Tibial nerve (tissue), 4 donors: ENCODE measurements around the gene GNB2. TPM values are rescaled to one million over a fixed set of nuclear protein-coding genes. Genes with fewer than 3 reads are reported as not detected.
A peak's percentile ranks its signal among the peaks of the same experiment; 100 is the strongest.

ENCODE experiments used
- DNase-seq, 2 donors: peaks; one replicate each; pipeline ENCODE4 v3.0.0-alpha.2; 2019; ENCODE audit warnings: low spot score in 2 of 2
- H3K27ac ChIP-seq, 4 donors: fragments of 200-600 bp; sonication (generic) in 3 of 4; one replicate each; pipeline ENCODE4 v1.5.1; 2017 to 2019; ENCODE audit warnings: mild to moderate bottlenecking in 1 of 4
- H3K27me3 ChIP-seq, 2 donors: fragments of 200-600 bp; sonication (generic) in 1 of 2; one replicate each; pipeline versions ENCODE4 v1.5.1 to v1.6.0; 2017 to 2019
- H3K36me3 ChIP-seq, 3 donors: fragments of 200-600 bp; sonication (generic); one replicate each; pipeline ENCODE4 v1.5.1; 2018 to 2019
- H3K4me1 ChIP-seq, 4 donors: fragments of 200-600 bp; sonication (generic) in 3 of 4; one replicate each; pipeline ENCODE4 v1.5.1; 2017 to 2019
- H3K4me3 ChIP-seq, 4 donors: fragments of 200-600 bp; sonication (generic) in 3 of 4; one replicate each; pipeline ENCODE4 v1.5.1; 2017 to 2019; ENCODE audit warnings: mild to moderate bottlenecking in 1 of 4, moderate library complexity in 1 of 4
- H3K9me3 ChIP-seq, 4 donors: fragments of 200-600 bp; sonication (generic) in 3 of 4; one replicate each; pipeline ENCODE4 v1.5.1; 2017 to 2019
- CTCF ChIP-seq, 5 experiments: fragments of 200-600 bp in 3 of 5; fragments of 450-650 bp in 2 of 5; sonication (generic) in 3 of 5; IDR thresholded peaks; one replicate each; pipeline ENCODE4 v1.5.1; 2016 to 2019; ENCODE audit warnings: antibody characterized with exemption in 5 of 5, mild to moderate bottlenecking in 3 of 5, moderate library complexity in 2 of 5
- EP300 ChIP-seq, 2 donors: sonication (generic); formaldehyde crosslinking; IDR thresholded peaks; one replicate each; pipeline ENCODE4 v1.6.1; 2017; ENCODE audit warnings: antibody characterized with exemption in 2 of 2, mild to moderate bottlenecking in 1 of 2
- POLR2A ChIP-seq, 2 donors: fragments of 450-650 bp; IDR thresholded peaks; one replicate each; pipeline ENCODE4 v1.6.1; 2017; ENCODE audit warnings: antibody characterized with exemption in 2 of 2, mild to moderate bottlenecking in 2 of 2, moderate library complexity in 2 of 2
- WGBS, 2 donors: methylation state at CpG; one replicate each; pipeline ENCODE4 v1.1.5; 2018; 5-methylcytosine and 5-hydroxymethylcytosine counted together
- total RNA-seq, 4 donors: library from RNA; depleted of rRNA; stranded (reverse); fragments of >200 nt; gene quantifications; one replicate each; pipeline ENCODE4 v1.1.0, GENCODE V29; 2016

The GNB2 gene
- total RNA-seq, 4 donors from 2014 or later = 185 to 290 (median 248) TPM

GRCh38 chr7:100705753-100706671 is 32.5 kb downstream of the GNB2 start, which contains the start of gene POP7:
Gene POP7, plus strand, starts transcription at chr7:100706121. Its CDS starts 710 bp downstream, at chr7:100706831.
- Histone ChIP-seq H3K9me3 (no peaks in the 10 kb centered on the region), H3K36me3 (peaks cover 0 to 17% (median 0%) of the 10 kb centered on the region in 3 donors), H3K4me1 (peaks cover 0 to 21% (median 10%) of the 10 kb centered on the region in 4 donors), H3K27ac (peak within 1 kb of the TSS; percentile 81 to 99 (median 96)), H3K27me3 (no peaks in the 10 kb centered on the region), H3K4me3 (peak within 1 kb of the TSS; percentile 66 to 88 (median 72))
- TF ChIP-seq EP300 (IDR thresholded peaks at IDR 0.05) (peak; percentile 94 to 98), CTCF (IDR thresholded peaks at IDR 0.05) (no peak), POLR2A (IDR thresholded peaks at IDR 0.05) (peak; percentile 22 to 79)
- DNase-seq = peak; percentile 99
- 1% methylated on average over 39 to 84 of the region's 86 CpGs for WGBS, 2 donors

GRCh38 chr7:100706672-100707311 is 33.3 kb downstream of the GNB2 start:
- peaks cover 0 to 21% (median 10%) of the 10 kb centered on the region in 4 donors for H3K4me1 ChIP-seq
- no peak for TF ChIP-seq CTCF (IDR thresholded peaks at IDR 0.05)
- TF ChIP-seq EP300 (IDR thresholded peaks at IDR 0.05) = no peak
- TF ChIP-seq POLR2A (IDR thresholded peaks at IDR 0.05) = no peak
- DNase-seq = no peak
- H3K4me3 ChIP-seq = peak overlapping the region; percentile 66 to 88 (median 72)
- 17 to 19% methylated on average over 28 to 31 of the region's 34 CpGs for WGBS, 2 donors
- no peaks in the 10 kb centered on the region for H3K9me3 ChIP-seq
- peaks cover 0 to 17% (median 0%) of the 10 kb centered on the region in 3 donors for H3K36me3 ChIP-seq
- H3K27ac ChIP-seq = peak overlapping the region; percentile 81 to 99 (median 96)
- no peaks in the 10 kb centered on the region for H3K27me3 ChIP-seq

- TF ChIP-seq CTCF (IDR thresholded peaks at IDR 0.05) (no peak), EP300 (IDR thresholded peaks at IDR 0.05) (no peak), POLR2A (IDR thresholded peaks at IDR 0.05) (no peak)
- no peak for DNase-seq
- H3K4me1 ChIP-seq = peaks cover 0 to 21% (median 10%) of the 10 kb centered on the region in 4 donors
- peaks cover 0 to 17% (median 0%) of the 10 kb centered on the region in 3 donors for H3K36me3 ChIP-seq
- H3K27me3 ChIP-seq = no peaks in the 10 kb centered on the region
- H3K4me3 ChIP-seq = no peak overlapping the region
- H3K9me3 ChIP-seq = no peaks in the 10 kb centered on the region
- no peak overlapping the region for H3K27ac ChIP-seq
- 80 to 85% methylated on average over 6 of the region's 6 CpGs for WGBS, 2 donors
Observed at GRCh38 chr7:100708395-100708794, 34.9 kb downstream of the GNB2 start.

- H3K36me3 ChIP-seq = peaks cover 0 to 17% (median 0%) of the 10 kb centered on the region in 3 donors
- TF ChIP-seq CTCF (IDR thresholded peaks at IDR 0.05) = no peak
- TF ChIP-seq POLR2A (IDR thresholded peaks at IDR 0.05) = no peak
- TF ChIP-seq EP300 (IDR thresholded peaks at IDR 0.05) = no peak
- no peaks in the 10 kb centered on the region for H3K27me3 ChIP-seq
- peaks cover 0 to 14% (median 8%) of the 10 kb centered on the region in 4 donors for H3K4me1 ChIP-seq
- no peak for DNase-seq
- no peaks in the 10 kb centered on the region for H3K9me3 ChIP-seq
- H3K4me3 ChIP-seq = no peak overlapping the region
- no peak overlapping the region for H3K27ac ChIP-seq
- WGBS, 2 donors = 84 to 97% methylated on average over 4 of the region's 4 CpGs
Observed at GRCh38 chr7:100710452-100710851, 36.9 kb downstream of the GNB2 start.
